Muscle layer of duodenum (tissue), 2 donors: ENCODE measurements around the gene KIAA0825.
"Not testable (repeated sequence)": the region's sequence is repeated elsewhere in the genome, so short reads cannot be mapped to it uniquely, and the experiment has no call there.

Source experiments
- H3K27ac ChIP-seq: one replicate; pipeline ENCODE4 v1.7.0; 2013; ENCODE audit warnings: mild to moderate bottlenecking, low read length
- H3K27me3 ChIP-seq: one replicate; pipeline ENCODE4 v1.7.0; 2013; ENCODE audit warnings: low read depth, mild to moderate bottlenecking, control low read depth, low read length
- H3K36me3 ChIP-seq, 2 donors: one replicate each; pipeline ENCODE4 v1.7.0; 2013; ENCODE audit warnings: low read length in 2 of 2, control low read depth in 1 of 2, mild to moderate bottlenecking in 1 of 2; ENCODE audit not compliant: insufficient read depth in 2 of 2, control insufficient read depth in 1 of 2
- H3K4me1 ChIP-seq, 2 donors: one replicate each; pipeline ENCODE4 v1.7.0; 2013; ENCODE audit warnings: low read length in 2 of 2, mild to moderate bottlenecking in 2 of 2, control low read depth in 1 of 2, moderate library complexity in 1 of 2; ENCODE audit not compliant: insufficient read depth in 2 of 2, control insufficient read depth in 1 of 2
- H3K4me3 ChIP-seq, 2 donors: one replicate each; pipeline ENCODE4 v1.7.0; 2013; ENCODE audit warnings: low read length in 2 of 2, low read depth in 1 of 2, mild to moderate bottlenecking in 1 of 2
- H3K9me3 ChIP-seq, 2 donors: one replicate each; pipeline ENCODE4 v1.7.0; 2013; ENCODE audit warnings: low read length in 2 of 2, control low read depth in 1 of 2, mild to moderate bottlenecking in 1 of 2; ENCODE audit not compliant: control insufficient read depth in 1 of 2
- donor health status: healthy.

The KIAA0825 gene

DNA sequence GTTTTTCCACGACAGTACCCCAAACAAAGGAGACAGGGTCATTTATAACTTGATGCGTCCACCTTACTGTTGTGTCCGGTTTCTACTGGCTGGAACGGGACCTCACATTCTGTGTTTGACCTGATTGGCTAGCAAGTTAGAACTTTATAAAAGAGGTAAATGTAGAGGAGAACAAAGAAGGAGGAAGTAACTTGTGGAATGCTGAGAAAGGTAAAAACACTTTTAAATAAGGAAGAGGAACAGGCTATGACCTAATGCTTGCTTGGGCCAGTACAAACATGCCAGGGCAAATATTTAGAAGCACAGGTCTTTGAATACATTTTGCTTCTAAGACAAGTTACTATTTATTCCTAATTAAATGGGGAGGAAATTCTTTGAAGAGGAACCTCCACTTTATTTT is 251.6 kb downstream of the KIAA0825 start:
- Histone ChIP-seq H3K9me3 (no peaks in the 10 kb centered on the region), H3K4me3 (no peak overlapping the region), H3K36me3 (no peaks in the 10 kb centered on the region), H3K4me1 (no peaks in the 10 kb centered on the region), H3K27ac (no peak overlapping the region), H3K27me3 (no peaks in the 10 kb centered on the region)

DNA sequence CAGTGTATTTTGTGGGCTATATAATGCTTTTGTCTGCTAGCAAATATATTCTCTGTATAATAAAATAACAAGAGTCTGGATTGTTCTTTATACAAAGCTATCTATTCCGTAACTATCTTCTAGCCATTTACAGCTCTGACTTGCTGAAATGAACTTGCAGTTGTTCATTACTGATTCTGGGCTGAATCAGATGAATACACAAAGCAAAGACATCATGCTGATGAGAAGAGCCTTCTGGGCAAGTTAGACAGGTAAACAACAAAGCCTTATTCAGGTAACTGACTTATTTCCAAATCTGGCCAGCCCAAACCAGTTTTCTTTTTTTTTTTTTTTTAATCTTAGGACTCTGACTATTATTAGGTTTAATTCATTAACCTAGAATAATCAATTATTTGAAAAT is 255.5 kb downstream of the KIAA0825 start:
- Histone ChIP-seq H3K36me3 (no peaks in the 10 kb centered on the region), H3K27me3 (no peaks in the 10 kb centered on the region), H3K9me3 (no peaks in the 10 kb centered on the region), H3K4me1 (no peaks in the 10 kb centered on the region), H3K27ac (no peak overlapping the region), H3K4me3 (no peak overlapping the region)

DNA sequence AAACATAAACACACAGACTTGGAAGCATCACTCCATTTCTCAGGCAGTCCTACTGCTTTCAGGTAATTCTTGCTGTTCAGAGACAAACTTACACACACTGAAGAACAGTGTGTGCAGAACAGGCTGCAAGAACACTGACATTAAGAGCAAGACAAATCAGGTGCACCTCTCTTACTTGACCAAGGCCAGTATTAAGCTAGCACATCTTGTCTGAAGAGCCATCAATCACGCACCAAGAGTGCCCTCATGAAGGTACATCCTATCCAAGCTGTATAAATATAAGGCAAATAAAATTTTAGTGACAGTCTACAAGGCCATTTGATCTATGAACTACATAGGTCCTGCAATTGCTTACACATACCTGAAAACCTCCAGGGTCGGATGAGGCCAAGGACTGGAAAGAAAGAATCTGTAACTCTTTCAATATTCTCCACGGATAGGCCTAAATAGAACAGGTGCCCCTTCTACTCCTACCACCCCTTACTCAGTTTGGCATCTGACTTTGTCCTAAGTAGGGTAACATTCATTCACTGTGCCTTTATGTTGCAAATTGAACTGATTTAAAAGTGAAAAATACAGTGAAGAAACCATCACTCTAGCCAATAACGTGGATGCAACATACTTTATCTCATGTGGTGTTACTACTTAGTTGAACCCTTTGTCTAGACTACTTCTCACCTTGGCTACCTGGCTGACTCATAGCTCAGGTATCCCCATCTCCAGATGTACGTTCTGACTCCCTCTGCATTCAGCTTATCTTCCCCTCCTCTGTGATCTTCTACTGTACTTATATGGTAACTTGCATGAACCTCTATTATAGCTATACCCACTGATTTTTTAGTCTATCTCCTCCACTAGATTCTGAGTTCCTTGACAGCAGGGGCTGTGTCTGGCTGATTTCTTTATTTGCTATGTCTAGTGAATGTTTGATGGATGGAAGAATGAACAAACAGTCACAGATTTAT is 256.3 kb downstream of the KIAA0825 start:
- no peaks in the 10 kb centered on the region for H3K9me3 ChIP-seq
- no peak overlapping the region for H3K27ac ChIP-seq
- H3K36me3 ChIP-seq, result no peaks in the 10 kb centered on the region
- H3K27me3 ChIP-seq, result no peaks in the 10 kb centered on the region
- no peak overlapping the region for H3K4me3 ChIP-seq
- H3K4me1 ChIP-seq, result no peaks in the 10 kb centered on the region

DNA sequence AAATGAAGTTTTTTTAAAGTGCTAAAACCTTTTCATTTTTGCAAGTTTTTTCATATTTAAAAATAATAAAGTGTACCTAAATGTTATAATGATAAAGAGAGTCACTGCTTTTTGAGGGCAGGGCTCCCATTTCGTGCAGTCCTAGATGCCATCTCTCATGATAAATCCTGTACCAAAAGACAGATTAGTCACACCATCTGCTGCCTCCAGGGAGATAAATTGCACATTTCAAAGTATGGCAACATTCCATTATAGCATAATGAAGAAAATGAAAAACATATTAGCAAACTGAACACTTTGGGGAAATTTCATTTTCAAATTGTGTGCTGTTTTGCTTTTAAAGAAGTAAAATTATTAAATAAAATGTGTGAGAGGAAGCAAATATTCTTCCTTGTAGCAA is 257.2 kb downstream of the KIAA0825 start:
- Histone ChIP-seq H3K9me3 (no peaks in the 10 kb centered on the region), H3K27ac (no peak overlapping the region), H3K27me3 (no peaks in the 10 kb centered on the region), H3K4me3 (no peak overlapping the region), H3K36me3 (no peaks in the 10 kb centered on the region), H3K4me1 (no peaks in the 10 kb centered on the region)

DNA sequence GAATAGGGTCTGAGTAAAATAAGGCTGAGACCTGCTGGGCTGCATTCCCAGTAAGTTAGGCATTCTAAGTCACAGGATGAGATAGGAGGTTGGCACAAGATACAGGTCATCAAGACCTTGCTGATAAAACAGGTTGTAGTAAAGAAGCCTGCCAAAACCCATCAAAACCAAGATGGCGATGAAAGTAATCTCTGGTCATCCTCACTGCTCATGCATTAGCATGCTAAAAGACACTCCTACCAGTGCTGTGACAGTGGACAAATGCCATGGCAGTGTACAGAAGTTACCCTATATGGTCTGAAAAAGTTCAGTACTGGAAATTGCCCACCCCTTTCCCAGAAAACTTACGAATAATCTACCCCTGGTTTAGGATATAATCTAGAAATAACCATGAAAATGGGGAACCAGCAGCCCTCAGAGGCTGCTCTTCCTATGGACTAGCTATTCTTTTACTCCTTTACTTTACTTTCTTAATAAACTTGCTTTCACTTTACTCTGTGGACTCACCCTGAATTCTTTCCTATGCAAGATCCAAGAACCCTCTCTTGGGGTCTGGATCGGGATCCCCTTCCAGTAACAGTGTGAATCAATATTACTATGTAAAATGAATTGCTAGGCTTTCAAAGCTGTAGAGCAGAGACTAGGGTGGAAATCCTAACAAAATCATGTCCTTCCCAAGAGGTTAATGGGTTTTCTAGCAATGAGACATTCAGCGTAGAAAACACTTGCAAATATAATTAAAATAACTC is 257.8 kb downstream of the KIAA0825 start:
- no peaks in the 10 kb centered on the region for H3K27me3 ChIP-seq
- no peaks in the 10 kb centered on the region for H3K4me1 ChIP-seq
- H3K9me3 ChIP-seq, result no peaks in the 10 kb centered on the region
- H3K27ac ChIP-seq, result no peak overlapping the region
- no peaks in the 10 kb centered on the region for H3K36me3 ChIP-seq
- H3K4me3 ChIP-seq, result no peak overlapping the region

DNA sequence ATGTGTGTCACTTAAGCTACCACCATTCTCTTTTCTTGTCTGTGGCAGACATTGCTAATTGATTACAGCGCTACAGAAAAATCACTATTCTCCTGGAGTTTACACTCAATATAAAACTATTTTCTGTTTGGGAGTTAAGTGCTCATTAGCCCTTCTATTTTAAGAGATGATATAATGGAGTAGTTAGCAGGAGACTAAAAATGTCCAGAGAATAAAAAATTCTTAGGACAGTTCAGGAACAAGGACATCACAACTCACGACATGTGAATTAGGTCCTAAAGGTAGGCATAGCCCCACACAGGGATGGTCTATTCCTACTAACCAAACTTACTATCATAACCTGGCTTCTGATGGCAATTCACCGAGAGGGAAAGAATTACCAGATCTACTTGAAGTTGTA is 258.5 kb downstream of the KIAA0825 start:
- H3K27ac ChIP-seq, result no peak overlapping the region
- no peak overlapping the region for H3K4me3 ChIP-seq
- no peaks in the 10 kb centered on the region for H3K9me3 ChIP-seq
- no peaks in the 10 kb centered on the region for H3K36me3 ChIP-seq
- H3K4me1 ChIP-seq, result no peaks in the 10 kb centered on the region
- H3K27me3 ChIP-seq, result no peaks in the 10 kb centered on the region

DNA sequence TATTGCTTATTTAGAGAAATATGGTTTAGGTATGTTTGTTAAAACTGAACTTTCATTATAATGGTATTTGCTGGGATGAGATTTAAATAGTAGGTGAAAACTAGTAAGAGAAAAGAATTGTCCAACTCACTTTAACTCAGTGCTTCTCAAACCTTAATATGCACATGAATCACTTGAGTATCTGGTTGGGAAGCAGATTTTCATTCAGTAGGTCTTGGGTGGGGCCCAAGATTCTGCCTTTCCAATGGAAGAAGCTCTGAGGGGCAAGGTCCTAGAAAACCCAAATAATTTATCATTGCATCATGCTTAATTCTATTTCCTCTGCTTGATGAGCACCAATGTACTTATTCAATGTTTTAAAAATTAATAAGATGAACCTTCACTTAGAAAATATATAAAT is 262.6 kb downstream of the KIAA0825 start:
- H3K27ac ChIP-seq, result no peak overlapping the region
- H3K27me3 ChIP-seq, result no peaks in the 10 kb centered on the region
- no peak overlapping the region for H3K4me3 ChIP-seq
- no peaks in the 10 kb centered on the region for H3K4me1 ChIP-seq
- no peaks in the 10 kb centered on the region for H3K9me3 ChIP-seq
- H3K36me3 ChIP-seq, result no peaks in the 10 kb centered on the region

DNA sequence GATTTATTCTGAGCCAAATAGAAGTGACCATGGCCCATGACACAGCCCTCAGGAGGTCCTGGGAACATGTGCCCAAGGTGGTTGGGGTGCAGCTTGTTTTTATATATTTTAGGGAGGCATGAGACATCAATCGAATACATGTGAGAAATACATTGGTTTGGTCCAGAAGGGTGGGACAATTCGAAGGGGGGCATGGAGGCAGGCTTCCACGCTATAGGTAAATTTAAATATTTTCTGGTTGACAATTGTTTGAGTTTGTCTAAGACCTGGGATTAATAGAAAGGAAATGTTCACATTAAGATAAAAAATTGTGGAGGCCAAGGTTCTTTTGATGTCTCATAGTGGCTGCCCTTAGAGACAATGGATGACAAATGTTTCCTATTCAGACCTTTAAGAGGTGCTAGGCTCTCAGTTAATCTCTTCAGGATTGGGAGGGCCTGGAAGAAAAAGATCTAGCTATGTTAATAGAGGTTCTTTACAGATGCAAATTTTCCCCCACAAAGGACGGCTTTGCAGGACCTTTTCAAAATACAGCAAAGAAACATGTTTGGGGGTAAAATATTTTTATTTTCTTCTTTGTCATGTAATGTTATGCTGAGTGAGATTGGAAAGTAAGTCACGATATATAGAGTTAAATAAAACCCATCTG is 263.4 kb downstream of the KIAA0825 start:
- not testable (repeated sequence) for H3K4me3 ChIP-seq, H3K36me3 ChIP-seq, H3K27ac ChIP-seq, H3K4me1 ChIP-seq, H3K9me3 ChIP-seq, H3K27me3 ChIP-seq

DNA sequence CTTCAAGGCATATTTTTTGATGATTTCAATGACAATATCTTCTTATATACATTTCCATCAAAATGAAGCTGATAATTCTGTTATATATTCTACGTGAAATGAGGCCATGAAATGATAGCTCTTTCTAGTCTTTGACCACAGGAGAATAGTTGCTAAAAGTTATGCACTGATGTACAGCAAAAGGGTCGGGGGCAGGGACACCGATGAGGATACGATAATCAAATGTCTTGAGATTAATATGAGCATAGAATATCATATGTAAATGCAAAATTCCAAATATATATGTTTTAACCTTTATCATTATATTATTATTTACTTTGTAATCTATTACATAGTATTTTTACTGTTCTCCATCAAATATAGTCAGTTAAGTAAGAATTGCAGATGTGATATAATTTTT is 264.8 kb downstream of the KIAA0825 start:
- Histone ChIP-seq H3K27ac (no peak overlapping the region), H3K4me3 (no peak overlapping the region), H3K9me3 (no peaks in the 10 kb centered on the region), H3K36me3 (no peaks in the 10 kb centered on the region), H3K4me1 (no peaks in the 10 kb centered on the region), H3K27me3 (no peaks in the 10 kb centered on the region)

DNA sequence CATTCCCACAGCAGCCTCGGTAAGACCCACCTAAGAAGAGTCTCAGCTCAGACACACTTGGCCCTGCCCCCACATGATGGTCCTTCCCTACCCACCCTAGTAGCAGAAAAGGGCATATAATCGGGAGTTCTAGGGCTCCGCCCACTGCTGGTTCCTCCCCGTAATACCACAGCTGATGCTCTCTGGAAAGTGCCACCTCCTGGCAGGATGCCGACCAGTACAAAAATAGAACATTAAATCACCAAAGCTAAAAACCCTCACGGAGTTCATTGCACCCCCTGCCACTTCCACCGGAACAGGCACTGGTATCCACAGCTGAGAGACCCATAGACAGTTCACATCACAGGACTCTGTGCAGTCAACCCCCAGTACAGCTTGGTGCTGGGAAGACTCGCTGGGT is 271.3 kb downstream of the KIAA0825 start:
- Histone ChIP-seq H3K27me3 (no peaks in the 10 kb centered on the region), H3K4me1 (no peaks in the 10 kb centered on the region), H3K4me3 (no peak overlapping the region), H3K36me3 (no peaks in the 10 kb centered on the region), H3K9me3 (no peaks in the 10 kb centered on the region), H3K27ac (no peak overlapping the region)

DNA sequence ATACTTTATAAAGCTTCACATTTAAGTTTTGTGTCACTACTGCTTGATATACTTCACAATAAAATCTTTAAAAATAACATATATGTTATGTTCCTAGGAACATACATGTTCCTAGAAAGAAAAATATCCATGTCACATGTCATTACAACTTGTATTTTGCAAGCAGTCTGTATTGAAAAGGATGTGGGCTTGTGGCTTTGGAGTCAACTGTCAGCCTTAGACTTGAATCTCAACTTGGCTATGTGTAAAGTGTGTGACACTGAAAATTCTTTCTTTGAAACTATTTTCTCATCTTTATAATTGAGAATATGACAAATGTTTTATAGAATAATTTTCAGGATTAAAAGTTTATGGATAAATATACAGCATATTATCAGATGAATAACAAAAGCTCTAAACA is 273.1 kb downstream of the KIAA0825 start:
- no peaks in the 10 kb centered on the region for H3K27me3 ChIP-seq
- H3K9me3 ChIP-seq, result no peaks in the 10 kb centered on the region
- no peaks in the 10 kb centered on the region for H3K36me3 ChIP-seq
- H3K4me1 ChIP-seq, result no peaks in the 10 kb centered on the region
- H3K27ac ChIP-seq, result no peak overlapping the region
- H3K4me3 ChIP-seq, result no peak overlapping the region
